RWPE1 (cell line): ENCODE results near the gene SNX5.

Experiments used
- CTCF ChIA-PET: fragments of 350-600 bp; sonication (Branson Sonifier 250); formaldehyde crosslinking; extraction: SDS; loops from one replicate; lab custom pipeline; 2021; lab: Yijun Ruan, JAX
- POLR2A ChIA-PET: fragments of 400-600 bp; formaldehyde crosslinking; extraction: SDS; loops from one replicate; lab custom pipeline; 2020; ENCODE audit warnings: antibody characterized with exemption; ENCODE audit not compliant: low non-redundant PET; lab: Yijun Ruan, JAX
- DNase-seq: peaks from one replicate; pipeline ENCODE4 v3.0.0; 2012; ENCODE audit warnings: low spot score
- H3K27ac ChIP-seq: fragments of 450-650 bp; 2 replicates; pipeline ENCODE4 v1.5.1; 2017
- CTCF ChIP-seq: fragments of 450-650 bp; conservative IDR thresholded peaks from 2 replicates; pipeline ENCODE4 v1.5.1; 2017; ENCODE audit warnings: low read depth, mild to moderate bottlenecking

SNX5 gene

GRCh38 chr20:17934141-17934862 is 34.3 kb downstream of the SNX5 start:
- ChIA-PET CTCF (no interaction called here), POLR2A (no interaction called here)
- no peak overlapping the region for H3K27ac ChIP-seq
- no peak for DNase-seq
- no peak for TF ChIP-seq CTCF

DNA sequence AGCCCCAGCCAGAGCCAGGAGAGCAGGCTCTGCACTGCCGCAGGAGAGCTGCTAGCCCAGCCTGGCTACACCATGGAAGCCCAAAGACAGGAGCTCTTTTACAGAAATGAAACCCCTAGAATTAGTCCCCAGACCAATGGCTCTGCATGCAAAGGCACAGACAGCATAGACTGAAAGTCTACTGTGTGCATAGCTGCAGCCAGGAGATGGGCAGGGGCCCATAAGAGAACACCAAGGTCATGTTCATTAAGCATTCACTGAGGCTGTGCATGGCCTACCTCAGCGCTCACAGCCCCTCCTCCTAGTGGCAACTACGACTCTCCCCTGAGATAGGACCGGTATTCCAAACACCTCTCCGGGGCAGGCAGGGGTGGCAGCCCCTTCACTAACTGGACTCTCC is 34.9 kb downstream of the SNX5 start:
- ChIA-PET CTCF (no interaction called here), POLR2A (no interaction called here)
- TF ChIP-seq CTCF = no peak
- no peak for DNase-seq
- H3K27ac ChIP-seq = no peak overlapping the region

DNA sequence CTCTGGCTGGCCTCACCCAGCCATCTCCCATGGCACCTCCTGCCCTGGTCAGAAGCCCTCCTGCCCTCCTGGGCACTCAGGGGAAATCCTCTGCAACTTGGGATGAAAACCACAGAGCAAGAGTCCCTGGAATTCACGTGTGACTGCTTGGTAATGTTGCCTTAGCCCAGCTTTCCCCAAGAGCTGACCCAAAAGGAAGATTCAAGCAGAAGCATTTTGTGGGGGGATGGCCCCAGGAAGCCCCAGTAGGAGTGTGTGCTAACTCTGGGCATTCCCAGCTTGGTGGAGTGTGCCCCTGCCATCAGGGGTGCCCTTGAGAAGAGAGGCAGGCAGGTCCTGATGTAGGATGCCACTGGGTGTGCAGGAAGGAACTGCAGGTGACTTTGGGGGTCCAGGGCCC is 35.5 kb downstream of the SNX5 start:
- no peak for TF ChIP-seq CTCF
- no peak for DNase-seq
- no peak overlapping the region for H3K27ac ChIP-seq
- ChIA-PET CTCF (no interaction called here), POLR2A (no interaction called here)

- DNase-seq = no peak
- no peak overlapping the region for H3K27ac ChIP-seq
- POLR2A ChIA-PET = no interaction called here
- TF ChIP-seq CTCF = no peak
- CTCF ChIA-PET = no interaction called here
Observed at GRCh38 chr20:17932396-17932795, 36.2 kb downstream of the SNX5 start.

DNA sequence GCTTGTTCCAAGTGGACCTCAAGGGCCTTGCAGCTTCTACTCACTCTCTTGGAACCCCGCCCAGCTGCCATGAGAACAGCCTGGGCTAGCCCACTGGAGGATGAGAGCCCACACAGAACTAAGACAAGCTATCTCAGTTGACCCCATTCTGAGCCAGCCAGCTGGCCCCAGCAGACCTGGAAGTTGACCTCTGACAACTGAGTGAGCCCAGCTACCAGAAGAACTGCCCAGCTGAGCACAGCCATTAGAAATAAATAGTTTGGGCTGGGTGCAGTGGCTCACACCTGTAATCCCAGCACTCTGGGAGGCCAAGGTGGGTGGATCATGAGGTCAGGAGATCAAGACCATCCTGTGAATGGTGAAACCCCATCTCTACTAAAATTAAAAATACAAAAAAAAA is 37.1 kb downstream of the SNX5 start:
- no peak for TF ChIP-seq CTCF
- CTCF ChIA-PET = no interaction called here
- POLR2A ChIA-PET = no interaction called here
- no peak overlapping the region for H3K27ac ChIP-seq
- no peak for DNase-seq

- CTCF ChIA-PET = no interaction called here
- POLR2A ChIA-PET = no interaction called here
- H3K27ac ChIP-seq = no peak overlapping the region
- DNase-seq = no peak
- no peak for TF ChIP-seq CTCF
Observed at GRCh38 chr20:17928633-17929311, 39.8 kb downstream of the SNX5 start.
